HCT116 (cell line): Measurements from ENCODE around the gene TM4SF20. TPM values are rescaled to one million over a fixed set of nuclear protein-coding genes. Genes with fewer than 3 reads are reported as not detected.

Experiments
- ATAC-seq: fragments of 200-7000 bp; cut with Tn5 transposase; 2 replicates; pipeline ENCODE4 v1.9.1; 2020; ENCODE audit warnings: mild to moderate bottlenecking, moderate library complexity
- BruUV-seq: library from RNA; stranded (reverse); fragments of 400-500 nt; replicated peaks from 2 replicates; lab custom pipeline; 2021; lab: Mats Ljungman, UMichigan
- CTCF ChIA-PET: fragments of 300-600 bp; sonication (Branson Sonifier 250); formaldehyde crosslinking; loops from one replicate; lab custom pipeline; 2021; ENCODE audit warnings: antibody characterized with exemption; lab: Charles Lee
- POLR2A ChIA-PET: fragments of 300-600, 350-600 bp; sonication (Branson Sonifier 250); formaldehyde crosslinking; loops from one replicate; lab custom pipeline; 2021; ENCODE audit warnings: antibody characterized with exemption; lab: Charles Lee
- RAD21 ChIA-PET, 2 experiments: fragments of 300-600 bp; sonication (Branson Sonifier 250); formaldehyde crosslinking; loops; one replicate each; lab custom pipeline; 2023; ENCODE audit warnings: low total read pairs in 2 of 2; ENCODE audit not compliant: uncharacterized antibody in 2 of 2, unreplicated experiment in 2 of 2, low non-redundant PET in 1 of 2; lab: Charles Lee
- DNase-seq: peaks from one replicate; pipeline ENCODE4 v3.0.0-alpha.2; 2010; ENCODE audit warnings: low read depth, low spot score
- H2AFZ ChIP-seq: fragments of 200-600 bp; shearing (Covaris generic), sonication (generic); 2 replicates; pipeline ENCODE4 v1.6.1; 2017; ENCODE audit warnings: low read depth, mixed run types, mixed read lengths, antibody characterized with exemption, low read length; ENCODE audit not compliant: poor library complexity, severe bottlenecking
- H3K27ac ChIP-seq: 2 replicates; pipeline ENCODE4 v1.5.1; 2012; ENCODE audit warnings: low read depth, low read length
- H3K27me3 ChIP-seq: fragments of 200-600 bp; sonication (generic); 2 replicates; pipeline ENCODE4 v1.6.1; 2016; ENCODE audit warnings: mixed run types, low read length, mixed read lengths; ENCODE audit not compliant: insufficient read depth
- H3K36me3 ChIP-seq, 2 experiments: fragments of 200-500 bp in 1 of 2; fragments of 200-600 bp in 1 of 2; sonication (Bioruptor generic) in 1 of 2; sonication (generic) in 1 of 2; 2 replicates each; pipeline versions ENCODE4 v1.5.1 to v1.6.1; 2014 to 2016; ENCODE audit warnings: low read length in 2 of 2, inconsistent platforms in 1 of 2, mixed read lengths in 1 of 2, mixed run types in 1 of 2; ENCODE audit not compliant: insufficient read depth in 2 of 2, control insufficient read depth in 1 of 2
- H3K4me1 ChIP-seq, 2 experiments: fragments of 200-600 bp in 1 of 2; sonication (generic) in 1 of 2; 2 replicates each; pipeline versions ENCODE4 v1.5.1 to v1.6.1; 2012 to 2017; ENCODE audit warnings: low read length in 2 of 2, inconsistent platforms in 1 of 2, mild to moderate bottlenecking in 1 of 2, mixed read lengths in 1 of 2, mixed run types in 1 of 2, moderate library complexity in 1 of 2; ENCODE audit not compliant: insufficient read depth in 2 of 2, control insufficient read depth in 1 of 2
- H3K4me2 ChIP-seq: fragments of 200-600 bp; sonication (generic); 2 replicates; pipeline ENCODE4 v1.6.1; 2017; ENCODE audit warnings: mixed run types, low read length, mixed read lengths
- H3K4me3 ChIP-seq, 2 experiments: fragments of 200-600 bp in 1 of 2; sonication (generic) in 1 of 2; replicated peaks in 1 of 2; 2 replicates each; pipeline ENCODE4 v1.5.1; 2011 to 2016; ENCODE audit warnings: low read length in 2 of 2, control low read depth in 1 of 2, low read depth in 1 of 2, mild to moderate bottlenecking in 1 of 2, mixed read lengths in 1 of 2, mixed run types in 1 of 2
- H3K79me2 ChIP-seq: fragments of 200-600 bp; sonication (generic); 2 replicates; pipeline ENCODE4 v1.6.1; 2017; ENCODE audit warnings: mild to moderate bottlenecking, mixed run types, low read length, moderate library complexity, mixed read lengths; ENCODE audit not compliant: insufficient read depth
- H3K9ac ChIP-seq: fragments of 200-600 bp; sonication (generic); 2 replicates; pipeline ENCODE4 v1.6.1; 2016; ENCODE audit warnings: low read length, mixed read lengths
- H3K9me2 ChIP-seq: fragments of 200-600 bp; sonication (generic), shearing (Covaris generic); 2 replicates; pipeline ENCODE4 v1.6.1; 2017; ENCODE audit warnings: mixed run types, mild to moderate bottlenecking, moderate library complexity; ENCODE audit not compliant: insufficient read depth
- H3K9me3 ChIP-seq, 2 experiments: fragments of 200-500 bp in 1 of 2; fragments of 200-600 bp in 1 of 2; sonication (Bioruptor generic) in 1 of 2; sonication (generic) in 1 of 2; 2 replicates each; pipeline ENCODE4 v1.6.1; 2014 to 2017; ENCODE audit warnings: low read length in 2 of 2, mixed read lengths in 2 of 2, inconsistent platforms in 1 of 2, low read depth in 1 of 2, mild to moderate bottlenecking in 1 of 2, mixed run types in 1 of 2, moderate library complexity in 1 of 2; ENCODE audit not compliant: control insufficient read depth in 1 of 2, insufficient read depth in 1 of 2
- H4K20me1 ChIP-seq: fragments of 200-600 bp; sonication (generic), shearing (Covaris generic); 2 replicates; pipeline ENCODE4 v1.6.1; 2017; ENCODE audit warnings: mixed run types, mild to moderate bottlenecking, moderate library complexity; ENCODE audit not compliant: insufficient read depth
- CBX3 ChIP-seq: IDR thresholded peaks from 2 replicates; pipeline ENCODE4 v1.6.1; 2012; ENCODE audit warnings: low read depth
- CEBPB ChIP-seq: IDR thresholded peaks from 2 replicates; pipeline ENCODE4 v1.6.1; 2012; ENCODE audit warnings: low read depth
- EZH2 ChIP-seq: fragments of 200-600 bp; sonication (generic); IDR thresholded peaks from 2 replicates; pipeline ENCODE4 v1.6.1; 2017; ENCODE audit warnings: antibody characterized with exemption, mixed run types
- POLR2A ChIP-seq: IDR thresholded peaks from 2 replicates; pipeline ENCODE4 v1.7.0; 2011; ENCODE audit warnings: borderline replicate concordance; ENCODE audit not compliant: insufficient read depth, insufficient read length; ENCODE audit errors: extremely low read depth
- POLR2AphosphoS5 ChIP-seq: IDR thresholded peaks from 2 replicates; pipeline ENCODE4 v1.6.1; 2011; ENCODE audit warnings: mild to moderate bottlenecking, low read depth, low read length, moderate library complexity
- RAD21 ChIP-seq: IDR thresholded peaks from 2 replicates; pipeline ENCODE4 v1.6.1; 2012; ENCODE audit warnings: low read depth, mild to moderate bottlenecking
- SIN3A ChIP-seq: IDR thresholded peaks from 2 replicates; pipeline ENCODE4 v1.6.1; 2012; ENCODE audit warnings: low read depth
- SP1 ChIP-seq: IDR thresholded peaks from 2 replicates; pipeline ENCODE4 v1.6.1; 2012; ENCODE audit warnings: low read depth
- TCF7L2 ChIP-seq: IDR thresholded peaks from 2 replicates; pipeline ENCODE4 v1.7.0; 2011; ENCODE audit warnings: borderline replicate concordance, inconsistent platforms; ENCODE audit not compliant: insufficient read depth, insufficient read length; ENCODE audit errors: extremely low read depth
- intact Hi-C: fragments of 100-400 bp; cut with micrococcal nuclease; formaldehyde crosslinking; loops from 2 replicates; pipeline ENCODE4 v1.10.0; 2022
- total RNA-seq: library from RNA; stranded (reverse); gene quantifications from one replicate; pipeline ENCODE4 v1.2.1, GENCODE V29; 2021; ENCODE audit not compliant: unreplicated experiment
- TF ChIP-seq, protein P1 (sequence below): IDR thresholded peaks from 2 replicates; pipeline ENCODE4 v1.6.1; 2012; ENCODE audit warnings: low read depth
- TF ChIP-seq, protein P2 (sequence below): IDR thresholded peaks from 2 replicates; pipeline ENCODE4 v1.6.1; 2012
- TF ChIP-seq, protein P3 (sequence below), 3 experiments: fragments of 200-600 bp in 1 of 3; sonication (generic) in 1 of 3; IDR thresholded peaks in 2 of 3; conservative IDR thresholded peaks in 1 of 3; 2 replicates each; pipeline ENCODE4 v1.5.1; 2012 to 2017; ENCODE audit warnings: low read depth in 2 of 3, low read length in 2 of 3, antibody characterized with exemption in 1 of 3, borderline replicate concordance in 1 of 3, control low read depth in 1 of 3, mild to moderate bottlenecking in 1 of 3, mixed read lengths in 1 of 3, mixed run types in 1 of 3, moderate library complexity in 1 of 3; ENCODE audit not compliant: insufficient read depth in 1 of 3

TM4SF20 gene
- total RNA-seq, 1 experiment from 2014 or later: not detected

DNA sequence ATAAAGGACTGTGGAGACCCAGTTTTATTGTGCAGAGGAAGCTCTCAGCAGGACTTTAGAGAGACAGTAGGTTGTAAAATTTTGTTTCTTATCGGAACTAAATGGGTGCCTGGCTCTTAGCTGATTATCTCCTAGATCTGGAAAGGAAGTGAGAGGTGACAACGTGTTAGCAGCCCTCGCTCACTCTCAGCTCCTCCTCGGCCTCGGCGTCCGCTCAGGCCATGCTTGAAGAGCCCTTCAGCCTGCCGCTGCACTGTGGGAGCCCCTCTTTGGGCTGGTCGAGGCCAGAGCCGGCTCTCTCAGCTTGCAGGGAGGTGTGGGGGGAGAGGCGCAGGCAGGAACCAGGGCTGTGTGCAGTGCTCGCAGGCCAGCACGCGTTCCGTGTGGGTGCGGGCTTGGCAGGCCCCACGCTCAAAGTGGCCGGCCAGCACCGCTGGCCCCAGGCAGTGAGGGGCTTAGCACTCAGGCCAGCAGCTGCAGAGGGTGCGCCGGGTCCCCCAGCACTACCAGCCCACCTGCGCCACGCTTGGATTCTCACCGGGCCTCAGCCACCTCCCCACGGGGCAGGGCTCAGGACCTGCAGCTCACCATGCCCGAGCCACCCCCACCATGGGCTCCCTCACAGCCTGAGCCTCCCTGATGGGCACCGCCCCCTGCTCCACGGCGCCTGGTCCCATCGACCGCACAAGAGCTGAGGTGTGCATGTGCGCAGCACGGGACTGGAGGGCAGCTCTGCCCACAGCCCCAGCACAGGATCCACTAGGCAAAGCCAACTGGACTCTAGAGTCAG is 58.6 kb downstream of the TM4SF20 start (continued):
- TF ChIP-seq, protein P1, sequence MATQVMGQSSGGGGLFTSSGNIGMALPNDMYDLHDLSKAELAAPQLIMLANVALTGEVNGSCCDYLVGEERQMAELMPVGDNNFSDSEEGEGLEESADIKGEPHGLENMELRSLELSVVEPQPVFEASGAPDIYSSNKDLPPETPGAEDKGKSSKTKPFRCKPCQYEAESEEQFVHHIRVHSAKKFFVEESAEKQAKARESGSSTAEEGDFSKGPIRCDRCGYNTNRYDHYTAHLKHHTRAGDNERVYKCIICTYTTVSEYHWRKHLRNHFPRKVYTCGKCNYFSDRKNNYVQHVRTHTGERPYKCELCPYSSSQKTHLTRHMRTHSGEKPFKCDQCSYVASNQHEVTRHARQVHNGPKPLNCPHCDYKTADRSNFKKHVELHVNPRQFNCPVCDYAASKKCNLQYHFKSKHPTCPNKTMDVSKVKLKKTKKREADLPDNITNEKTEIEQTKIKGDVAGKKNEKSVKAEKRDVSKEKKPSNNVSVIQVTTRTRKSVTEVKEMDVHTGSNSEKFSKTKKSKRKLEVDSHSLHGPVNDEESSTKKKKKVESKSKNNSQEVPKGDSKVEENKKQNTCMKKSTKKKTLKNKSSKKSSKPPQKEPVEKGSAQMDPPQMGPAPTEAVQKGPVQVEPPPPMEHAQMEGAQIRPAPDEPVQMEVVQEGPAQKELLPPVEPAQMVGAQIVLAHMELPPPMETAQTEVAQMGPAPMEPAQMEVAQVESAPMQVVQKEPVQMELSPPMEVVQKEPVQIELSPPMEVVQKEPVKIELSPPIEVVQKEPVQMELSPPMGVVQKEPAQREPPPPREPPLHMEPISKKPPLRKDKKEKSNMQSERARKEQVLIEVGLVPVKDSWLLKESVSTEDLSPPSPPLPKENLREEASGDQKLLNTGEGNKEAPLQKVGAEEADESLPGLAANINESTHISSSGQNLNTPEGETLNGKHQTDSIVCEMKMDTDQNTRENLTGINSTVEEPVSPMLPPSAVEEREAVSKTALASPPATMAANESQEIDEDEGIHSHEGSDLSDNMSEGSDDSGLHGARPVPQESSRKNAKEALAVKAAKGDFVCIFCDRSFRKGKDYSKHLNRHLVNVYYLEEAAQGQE: no peak
- TF ChIP-seq RAD21 (no peak), SP1 (no peak), CEBPB (no peak)

DNA sequence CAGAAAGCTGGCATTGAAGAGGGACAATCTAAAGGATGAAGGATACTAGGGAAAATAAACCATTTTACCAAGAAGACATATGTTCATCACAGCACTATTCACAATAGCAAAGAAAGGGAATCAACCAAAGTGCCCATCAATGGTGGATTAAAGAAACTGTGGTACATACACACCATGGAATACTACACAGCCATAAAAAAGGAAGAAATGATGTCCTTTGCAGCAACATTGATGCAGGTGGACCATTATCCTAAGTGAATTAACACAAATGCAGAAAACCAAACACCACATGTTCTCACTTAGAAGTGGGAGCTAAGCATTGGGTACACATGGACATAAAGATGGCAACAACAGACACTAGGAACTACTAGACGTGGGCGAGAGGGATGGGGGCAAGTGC is 61.3 kb downstream of the TM4SF20 start:
- Histone ChIP-seq H3K4me2 (no peak overlapping the region), H3K4me1 (no peaks in the 10 kb centered on the region), H3K9me2 (no peaks in the 10 kb centered on the region), H4K20me1 (no peaks in the 10 kb centered on the region), H3K36me3 (no peaks in the 10 kb centered on the region), H3K9me3 (no peaks in the 10 kb centered on the region), H2AFZ (no peak overlapping the region), H3K27me3 (no peaks in the 10 kb centered on the region)
- no TSS peak for BruUV-seq
- CTCF ChIA-PET: no interaction called here
- POLR2A ChIA-PET: no interaction called here
- ATAC-seq: no peak
- DNase-seq: no peak
- RAD21 ChIA-PET: no interaction called here
- no peak for TF ChIP-seq EZH2
- no peak for TF ChIP-seq CBX3
- TF ChIP-seq TCF7L2: no peak
- TF ChIP-seq SP1: no peak
- TF ChIP-seq POLR2A: no peak
- TF ChIP-seq POLR2AphosphoS5: no peak
- TF ChIP-seq RAD21: no peak
- no peak for TF ChIP-seq SIN3A
- TF ChIP-seq, protein P2, sequence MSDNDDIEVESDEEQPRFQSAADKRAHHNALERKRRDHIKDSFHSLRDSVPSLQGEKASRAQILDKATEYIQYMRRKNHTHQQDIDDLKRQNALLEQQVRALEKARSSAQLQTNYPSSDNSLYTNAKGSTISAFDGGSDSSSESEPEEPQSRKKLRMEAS: no peak
- TF ChIP-seq, protein P3, sequence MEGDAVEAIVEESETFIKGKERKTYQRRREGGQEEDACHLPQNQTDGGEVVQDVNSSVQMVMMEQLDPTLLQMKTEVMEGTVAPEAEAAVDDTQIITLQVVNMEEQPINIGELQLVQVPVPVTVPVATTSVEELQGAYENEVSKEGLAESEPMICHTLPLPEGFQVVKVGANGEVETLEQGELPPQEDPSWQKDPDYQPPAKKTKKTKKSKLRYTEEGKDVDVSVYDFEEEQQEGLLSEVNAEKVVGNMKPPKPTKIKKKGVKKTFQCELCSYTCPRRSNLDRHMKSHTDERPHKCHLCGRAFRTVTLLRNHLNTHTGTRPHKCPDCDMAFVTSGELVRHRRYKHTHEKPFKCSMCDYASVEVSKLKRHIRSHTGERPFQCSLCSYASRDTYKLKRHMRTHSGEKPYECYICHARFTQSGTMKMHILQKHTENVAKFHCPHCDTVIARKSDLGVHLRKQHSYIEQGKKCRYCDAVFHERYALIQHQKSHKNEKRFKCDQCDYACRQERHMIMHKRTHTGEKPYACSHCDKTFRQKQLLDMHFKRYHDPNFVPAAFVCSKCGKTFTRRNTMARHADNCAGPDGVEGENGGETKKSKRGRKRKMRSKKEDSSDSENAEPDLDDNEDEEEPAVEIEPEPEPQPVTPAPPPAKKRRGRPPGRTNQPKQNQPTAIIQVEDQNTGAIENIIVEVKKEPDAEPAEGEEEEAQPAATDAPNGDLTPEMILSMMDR (IDR thresholded peaks at IDR 0.05 in 2 of 3, conservative IDR thresholded peaks at IDR 0.05 in 1 of 3; ENCODE audit: borderline replicate concordance in 1 of 3, insufficient read depth in 1 of 3, low read depth in 2 of 3, low read length in 2 of 3): no peak
- TF ChIP-seq, all 23 proteins: peak for 0
- Histone ChIP-seq H3K27ac (no peak overlapping the region), H3K9ac (no peak overlapping the region), H3K4me3 (no peak overlapping the region), H3K79me2 (no peaks in the 10 kb centered on the region)
- intact Hi-C loops: no loop called here
